HepG2 (cell line): Measurements from ENCODE around the gene VIPR1. TPM values are rescaled to one million over a fixed set of nuclear protein-coding genes. Genes with fewer than 3 reads are reported as not detected.

Experiments used
- CTCF ChIP-seq: sonication (generic); formaldehyde crosslinking; IDR thresholded peaks from 2 replicates; pipeline ENCODE4 v1.5.0; 2020; ENCODE audit warnings: mild to moderate bottlenecking, missing genetic modification reagents, moderate library complexity
- HES4 ChIP-seq: sonication (generic); formaldehyde crosslinking; IDR thresholded peaks from 2 replicates; pipeline ENCODE4 v1.9.0; 2021; ENCODE audit warnings: mild to moderate bottlenecking, missing genetic modification reagents, borderline replicate concordance
- HOXA7 ChIP-seq: sonication (generic); formaldehyde crosslinking; IDR thresholded peaks from 2 replicates; pipeline ENCODE4 v1.8.1; 2022; ENCODE audit warnings: mild to moderate bottlenecking, missing genetic modification reagents, moderate library complexity
- MEIS2 ChIP-seq: sonication (generic); formaldehyde crosslinking; IDR thresholded peaks from 2 replicates; pipeline ENCODE4 v1.9.0; 2021; ENCODE audit warnings: mild to moderate bottlenecking, missing genetic modification reagents
- MLXIP ChIP-seq: sonication (generic); formaldehyde crosslinking; IDR thresholded peaks from 2 replicates; pipeline ENCODE4 v1.9.0; 2021; ENCODE audit warnings: missing genetic modification reagents, borderline replicate concordance
- RARG ChIP-seq: sonication (generic); formaldehyde crosslinking; IDR thresholded peaks from 2 replicates; pipeline ENCODE4 v1.4.0; 2020; ENCODE audit warnings: low read depth, mild to moderate bottlenecking, missing genetic modification reagents
- SMC3 ChIP-seq: IDR thresholded peaks from 2 replicates; pipeline ENCODE4 v1.6.1; 2011; ENCODE audit warnings: low read length, improper control_type of control experiment
- USF2 ChIP-seq, 2 experiments: sonication (generic) in 1 of 2; formaldehyde crosslinking in 1 of 2; IDR thresholded peaks; 2 replicates each; pipeline versions ENCODE4 v1.5.1 to v1.6.1; 2011 to 2020; ENCODE audit warnings: borderline replicate concordance in 1 of 2, low read depth in 1 of 2, low read length in 1 of 2, mild to moderate bottlenecking in 1 of 2, missing genetic modification reagents in 1 of 2, moderate library complexity in 1 of 2
- ZMAT5 ChIP-seq: sonication (generic); formaldehyde crosslinking; IDR thresholded peaks from 2 replicates; pipeline ENCODE4 v1.5.0; 2020; ENCODE audit warnings: mild to moderate bottlenecking, low read depth, missing genetic modification reagents, borderline replicate concordance
- ZNF30 ChIP-seq: sonication (generic); formaldehyde crosslinking; IDR thresholded peaks from 2 replicates; pipeline ENCODE4 v1.5.0; 2020; ENCODE audit warnings: mild to moderate bottlenecking, missing genetic modification reagents
- ZNF614 ChIP-seq: IDR thresholded peaks from 2 replicates; pipeline ENCODE4 v1.6.1; 2018; ENCODE audit warnings: missing biosample characterization, missing genetic modification reagents, inconsistent platforms, borderline replicate concordance
- ZNF687 ChIP-seq: sonication (generic); formaldehyde crosslinking; IDR thresholded peaks from 2 replicates; pipeline ENCODE4 v1.5.1; 2020; ENCODE audit warnings: mild to moderate bottlenecking, missing genetic modification reagents, moderate library complexity
- ZNF770 ChIP-seq: sonication (generic); formaldehyde crosslinking; IDR thresholded peaks from 2 replicates; pipeline ENCODE4 v1.5.0; 2020; ENCODE audit warnings: mild to moderate bottlenecking, missing genetic modification reagents
- polyA plus RNA-seq, 8 experiments: library from polyadenylated mRNA; depleted of rRNA in 3 of 8; stranded (reverse) in 7 of 8; unstranded in 1 of 8; fragments of >200 nt; fragmentation: Illumina TruSeq in 4 of 8; extraction: Trizol in 4 of 8; gene quantifications; 2 replicates each; pipeline versions ENCODE4 v1.2.1 to v1.2.3, GENCODE V29; 2011 to 2016; ENCODE audit warnings: low read depth in 4 of 8, missing spikeins in 1 of 8, mixed read lengths in 1 of 8; ENCODE audit not compliant: insufficient read depth in 1 of 8
- total RNA-seq, 5 experiments: library from RNA; depleted of rRNA; stranded (reverse); fragments of >200 nt; fragmentation: Illumina TruSeq; extraction: Trizol; gene quantifications; 2 replicates each; pipeline ENCODE4 v1.2.3, GENCODE V29; 2016; ENCODE audit warnings: low read depth in 1 of 5

The VIPR1 gene
- total and polyA plus RNA-seq, 2 of the 13 experiments (the other 11 are each of a cell fraction or from before 2014, with no cell fraction given), result 0.04 to 0.11 TPM

- TF ChIP-seq ZMAT5 (CRISPR knock-in tag), result no peak
- TF ChIP-seq CTCF (CRISPR knock-in tag), result peak; percentile 79
- TF ChIP-seq MLXIP (CRISPR knock-in tag), result no peak
- no peak for TF ChIP-seq MEIS2
- TF ChIP-seq HES4 (CRISPR knock-in tag), result no peak
- no peak for TF ChIP-seq USF2 (IDR thresholded peaks at IDR 0.05; ENCODE audit: low read depth, low read length)
- TF ChIP-seq USF2 (CRISPR knock-in tag; IDR thresholded peaks at IDR 0.05; ENCODE audit: borderline replicate concordance), result no peak
- TF ChIP-seq ZNF687, result peak; percentile 17; the same call in 1 of the 2 replicates
- no peak for TF ChIP-seq ZNF30 (CRISPR knock-in tag)
- peak; percentile 87 for TF ChIP-seq ZNF770 (CRISPR knock-in tag)
- no peak for TF ChIP-seq HOXA7 (CRISPR knock-in tag)
- TF ChIP-seq SMC3, result peak; percentile 65
- no peak for TF ChIP-seq RARG (CRISPR knock-in tag)
- TF ChIP-seq ZNF614 (CRISPR knock-in tag), result no peak
Measured at GRCh38 chr3:42539871-42540714, 37.6 kb downstream of the VIPR1 start (continued).
